GM21515 (cell line): ENCODE data around the gene EEIG1.

Source experiments
- ATAC-seq: cut with Tn5 transposase; IDR thresholded peaks from one replicate; pipeline ENCODE4 v1.9.1; 2021; ENCODE audit not compliant: unreplicated experiment

Gene EEIG1

DNA sequence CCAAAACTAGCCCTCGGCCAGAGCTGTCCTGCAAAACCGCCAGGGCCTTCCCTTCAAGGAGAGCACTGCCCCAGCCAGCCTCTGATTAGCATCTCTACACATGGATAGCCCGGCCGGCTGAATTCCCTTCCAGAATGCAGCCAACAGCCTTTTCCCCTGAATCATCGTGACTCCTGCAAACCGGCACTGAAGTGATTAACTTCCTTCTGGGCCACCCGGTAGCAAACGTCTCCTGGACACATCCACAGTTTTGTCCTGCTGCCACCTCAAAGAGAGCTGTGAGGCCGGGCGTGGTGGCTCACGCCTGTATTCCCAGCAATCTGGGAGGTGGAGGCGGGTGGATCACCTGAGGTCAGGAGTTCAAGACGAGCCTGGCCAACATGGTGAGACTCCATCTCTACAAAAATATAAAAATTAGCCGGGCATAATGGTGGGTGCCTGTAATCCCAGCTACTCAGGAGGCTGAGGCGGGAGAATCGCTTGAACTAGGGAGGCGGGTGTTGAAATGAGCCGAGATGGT, 21.1 kb upstream of the EEIG1 start:
- ATAC-seq, result no peak

DNA sequence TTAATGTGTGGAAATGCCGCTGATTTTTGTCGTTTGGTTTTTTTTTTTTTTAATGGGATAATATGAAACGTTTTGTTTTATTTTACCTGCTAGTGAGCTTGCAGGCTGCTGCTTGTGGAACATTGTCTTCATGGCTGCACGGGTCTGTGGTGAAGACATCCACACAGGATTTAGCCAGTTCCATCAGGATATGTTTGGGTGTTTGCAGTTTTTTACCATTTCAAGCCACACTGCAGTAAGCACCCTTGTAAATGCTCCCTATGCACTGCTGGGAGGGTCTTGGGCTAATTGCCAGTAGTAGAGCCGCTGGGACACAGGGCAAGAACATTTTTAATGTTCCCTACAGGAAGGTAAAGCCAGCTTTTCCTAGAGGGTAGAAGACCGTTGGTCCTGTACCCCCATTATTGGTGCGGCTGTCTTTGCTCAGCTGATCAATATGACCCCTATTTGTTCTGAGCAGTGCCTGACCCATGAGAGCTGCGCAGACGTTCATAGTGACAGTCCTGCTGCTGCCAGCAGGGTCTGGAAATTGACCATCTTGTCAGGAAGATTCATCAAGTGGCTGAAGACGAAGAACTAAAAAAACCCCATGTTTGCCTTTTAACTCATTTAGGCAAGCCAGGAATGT, 20.5 kb upstream of the EEIG1 start:
- no peak for ATAC-seq

GRCh38 chr9:127999461-127999860, 18.7 kb upstream of the EEIG1 start:
- ATAC-seq, result no peak

DNA sequence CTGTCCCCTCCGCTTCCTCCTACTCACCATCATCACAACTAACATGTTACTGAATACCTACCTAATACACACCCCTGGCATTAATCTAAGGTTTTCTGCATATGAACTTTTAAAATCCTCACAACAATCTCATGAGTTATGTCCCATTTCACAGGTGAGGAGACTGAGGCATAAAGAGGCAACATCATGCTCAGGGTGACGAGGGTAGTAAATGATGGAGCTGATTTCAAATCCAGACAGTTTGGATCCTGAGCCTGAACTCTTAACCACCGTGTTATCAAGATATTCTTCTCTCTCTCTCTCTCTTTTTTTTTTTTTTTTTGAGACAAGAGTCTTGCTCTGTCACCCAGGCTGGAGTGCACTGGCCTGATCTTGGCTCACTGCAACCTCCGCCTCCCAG, 12.9 kb upstream of the EEIG1 start:
- no peak for ATAC-seq

GRCh38 chr9:127991757-127992274, 11.0 kb upstream of the EEIG1 start:
- ATAC-seq, result no peak

DNA sequence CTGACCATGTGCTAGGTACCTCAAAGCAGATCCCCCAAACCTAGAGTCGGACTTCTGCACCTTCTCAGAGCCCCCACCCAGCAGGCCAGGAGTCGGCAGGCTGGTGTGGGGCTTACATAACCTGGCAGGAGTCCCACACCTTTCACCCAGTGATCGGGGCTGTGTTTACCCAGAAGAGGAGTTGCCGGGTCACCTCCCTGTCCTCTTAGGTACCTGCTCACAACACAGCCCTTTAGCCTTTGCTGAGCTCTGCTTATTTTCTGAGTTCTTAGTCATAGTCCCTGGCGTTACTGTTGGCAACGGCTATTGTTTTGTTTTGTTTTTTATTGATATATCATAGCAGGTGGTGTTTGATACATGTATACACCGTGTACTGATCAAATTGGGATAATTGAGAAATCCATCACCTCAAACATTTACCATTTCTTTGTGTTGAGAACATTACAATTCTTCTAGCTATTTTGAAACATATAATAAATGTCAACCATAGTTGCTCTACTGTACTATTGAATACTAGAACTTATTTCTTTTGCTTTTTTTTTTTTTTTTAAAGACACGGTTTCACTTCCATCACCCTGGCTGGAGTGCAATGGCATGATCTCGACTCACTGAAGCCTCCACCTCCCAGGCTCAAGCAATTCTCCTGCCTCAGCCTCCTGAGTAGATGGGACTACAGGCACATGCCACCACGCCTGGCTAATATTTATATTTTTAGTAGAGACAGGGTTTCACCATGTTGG, 10.4 kb upstream of the EEIG1 start:
- ATAC-seq, result no peak

DNA sequence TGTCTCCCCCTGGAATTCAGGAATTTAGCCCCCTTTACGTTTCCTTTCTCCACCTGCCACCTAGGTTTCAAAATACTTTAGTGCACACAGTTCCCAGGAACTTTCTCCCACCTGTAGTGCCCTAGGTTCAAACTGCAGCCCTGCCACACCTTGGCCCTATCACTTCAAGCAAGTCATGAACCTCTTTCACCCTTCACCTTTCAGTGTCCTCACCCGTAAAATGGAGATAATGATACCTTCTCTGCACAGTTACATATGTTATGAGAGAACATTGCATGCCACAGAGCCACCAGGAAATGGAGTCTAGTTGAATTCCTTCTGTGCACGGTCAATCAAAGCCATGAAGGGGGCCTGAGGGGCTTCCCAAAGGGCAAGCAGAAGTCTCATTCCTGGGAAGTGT, 9.8 kb upstream of the EEIG1 start:
- no peak for ATAC-seq

DNA sequence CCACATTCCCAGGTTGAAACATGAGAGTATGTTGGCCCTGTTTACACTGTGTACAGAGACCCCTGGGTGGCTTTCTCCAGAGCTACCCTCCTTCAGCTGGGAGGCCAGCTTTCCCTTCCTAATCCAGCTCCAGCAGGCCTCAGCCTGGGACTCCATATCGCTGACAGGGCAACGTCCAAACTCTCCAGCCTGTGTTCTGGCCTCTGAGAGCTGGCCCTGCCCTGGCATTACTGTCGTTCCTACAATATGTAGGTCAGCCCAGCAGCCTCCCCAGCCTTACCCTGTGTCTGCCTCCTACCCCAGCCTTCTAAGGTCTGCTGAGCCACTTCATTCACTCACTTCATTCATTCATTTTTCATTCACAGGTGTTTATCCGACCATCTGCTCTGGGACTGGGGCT, 8.3 kb upstream of the EEIG1 start:
- no peak for ATAC-seq

- no peak for ATAC-seq
These were observed 6.4 kb upstream of the EEIG1 start for GRCh38 chr9:127987103-127987614.

GRCh38 chr9:127985011-127985410, 4.2 kb upstream of the EEIG1 start:
- no peak for ATAC-seq

- ATAC-seq, result peak; percentile 35
These were observed 3.1 kb upstream of the EEIG1 start for GRCh38 chr9:127983847-127984289.

DNA sequence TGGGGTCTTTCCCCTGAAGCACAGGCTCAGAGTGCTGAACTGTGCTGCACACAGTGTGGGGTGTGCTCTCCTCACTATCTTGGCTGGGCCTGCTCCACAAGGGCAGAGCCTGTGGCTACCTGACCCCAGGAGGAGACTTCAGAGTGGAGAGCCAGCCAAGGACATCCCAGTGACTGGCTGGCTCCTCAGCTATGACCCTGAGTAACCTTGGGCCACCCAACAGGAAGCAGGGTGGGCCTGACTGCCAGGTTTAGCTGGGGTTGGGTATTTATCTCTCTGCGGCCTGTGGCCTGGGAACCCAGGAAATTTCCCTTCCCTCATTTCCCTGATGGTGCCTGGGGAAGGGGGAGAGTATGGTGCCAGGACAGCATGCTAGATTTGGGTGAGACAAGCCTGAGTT, 2.1 kb upstream of the EEIG1 start:
- ATAC-seq, result no peak

DNA sequence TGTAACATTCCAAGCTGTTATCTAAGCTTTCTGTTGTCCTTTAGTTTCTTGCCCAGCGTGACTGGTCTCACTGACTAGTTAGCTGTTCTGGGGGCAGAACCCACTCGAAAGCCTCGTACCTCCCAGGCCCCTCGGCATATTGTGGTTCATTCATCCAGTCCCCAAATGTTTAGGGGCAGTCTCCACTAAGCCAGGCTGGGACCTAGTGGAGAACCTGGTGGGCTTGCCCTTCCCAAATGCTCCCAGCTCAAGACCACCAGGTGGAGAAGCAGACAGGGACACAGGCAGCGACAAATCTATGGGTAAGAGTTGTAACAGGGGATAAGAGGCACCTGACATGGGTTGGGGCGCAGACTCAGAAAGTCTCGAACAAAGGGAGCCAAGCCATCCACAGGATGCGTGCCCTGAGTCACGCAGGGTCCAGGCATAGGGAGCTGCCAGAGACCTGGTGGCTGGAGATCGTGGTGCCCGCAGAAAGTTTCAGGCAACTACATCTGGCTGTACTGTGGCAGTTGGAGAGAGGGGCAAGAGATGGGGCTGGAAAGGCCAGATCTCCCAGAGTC, 851 bp upstream of the EEIG1 start:
- ATAC-seq, result no peak

- ATAC-seq, result peak; percentile 36
These were observed 606 bp downstream of the EEIG1 start for GRCh38 chr9:127980060-127980705.

DNA sequence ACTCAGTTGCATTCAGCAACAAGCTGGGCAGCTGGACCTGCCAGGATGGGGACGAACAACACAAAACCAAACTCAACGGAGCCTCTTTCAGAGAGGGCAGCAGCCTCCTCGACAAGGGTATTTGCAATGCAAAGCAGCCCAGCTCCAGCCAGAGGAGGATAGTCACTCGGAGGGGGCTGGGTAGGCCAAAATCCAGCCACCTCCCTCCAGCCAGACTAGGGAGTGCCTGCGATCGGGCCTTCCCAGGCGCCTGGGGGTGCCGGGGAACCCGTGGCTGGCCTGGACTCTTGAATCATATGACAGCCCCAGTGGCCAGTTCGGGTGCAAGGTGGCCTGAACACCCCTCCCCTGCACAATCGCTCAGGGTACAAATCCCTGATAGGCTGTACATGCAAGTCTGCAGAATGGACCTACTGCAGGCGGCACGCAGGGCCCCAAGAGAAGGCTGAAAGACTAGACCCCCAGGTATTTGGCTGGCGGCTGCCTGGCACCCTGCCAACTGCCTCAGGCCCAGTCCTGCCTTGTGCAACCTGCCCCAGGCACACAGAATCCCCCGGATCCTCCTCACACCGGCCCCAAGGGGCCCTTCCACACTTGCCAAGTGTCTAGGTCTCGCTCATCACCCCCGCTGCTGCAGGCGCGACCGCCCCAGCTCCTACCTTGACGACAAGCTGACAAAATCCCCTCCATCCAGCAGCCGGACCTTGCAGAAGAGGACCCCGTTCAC, 1.3 kb downstream of the EEIG1 start:
- ATAC-seq, result no peak

DNA sequence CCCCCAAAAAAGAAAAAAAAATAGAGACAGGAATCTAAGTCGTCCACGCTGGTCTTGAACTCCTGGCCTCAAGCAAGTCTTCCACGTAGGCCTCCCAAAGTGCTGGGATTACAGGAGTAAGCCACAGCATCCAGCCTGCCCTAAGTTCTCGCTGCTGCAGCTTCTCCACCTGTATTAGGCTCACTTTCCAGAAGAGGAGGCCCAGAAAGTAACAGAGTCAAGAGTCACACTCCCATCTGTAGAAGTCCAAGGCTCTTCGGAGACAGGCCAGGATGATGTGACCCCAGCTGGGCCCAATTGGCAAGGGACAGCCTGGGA, 1.8 kb downstream of the EEIG1 start:
- no peak for ATAC-seq

DNA sequence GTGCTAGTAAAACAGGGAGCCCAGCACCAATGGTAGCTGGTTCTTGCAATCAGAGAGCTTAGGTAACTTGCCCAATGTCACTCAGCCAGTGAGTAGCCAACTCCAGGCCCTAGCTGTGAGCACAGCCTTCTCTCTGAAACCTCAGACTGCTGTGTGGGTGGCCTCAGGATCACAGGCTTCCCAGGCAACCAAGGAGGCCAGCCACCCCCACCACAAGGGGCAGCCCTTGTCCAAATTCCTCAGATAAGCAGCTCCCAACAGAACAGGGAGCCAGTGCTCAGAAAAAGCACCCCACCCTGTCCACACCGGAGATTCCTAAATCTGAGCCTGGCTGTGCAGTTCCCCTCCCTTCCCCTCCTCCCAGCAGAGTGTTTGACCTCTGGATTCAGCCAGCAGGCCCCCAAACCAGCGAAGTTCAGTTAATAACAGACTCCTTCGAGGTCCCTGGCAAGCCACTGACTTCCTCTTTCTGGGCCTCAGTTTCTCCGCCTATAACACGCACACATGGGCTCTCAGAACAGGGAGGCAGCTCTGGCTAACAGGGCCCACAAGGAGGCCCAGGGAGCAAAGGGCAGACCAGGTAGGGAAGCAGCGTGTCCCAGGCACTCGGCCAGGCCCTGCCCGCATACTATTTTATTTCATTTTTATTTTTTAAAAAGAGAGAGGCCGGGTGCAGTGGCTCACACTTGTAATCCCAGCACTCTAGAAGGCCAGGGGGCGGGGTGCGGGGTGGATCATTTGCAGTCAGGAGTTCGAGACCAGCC, 2.7 kb downstream of the EEIG1 start:
- no peak for ATAC-seq

- ATAC-seq, result no peak
These were observed 3.5 kb downstream of the EEIG1 start for GRCh38 chr9:127977009-127977883.

DNA sequence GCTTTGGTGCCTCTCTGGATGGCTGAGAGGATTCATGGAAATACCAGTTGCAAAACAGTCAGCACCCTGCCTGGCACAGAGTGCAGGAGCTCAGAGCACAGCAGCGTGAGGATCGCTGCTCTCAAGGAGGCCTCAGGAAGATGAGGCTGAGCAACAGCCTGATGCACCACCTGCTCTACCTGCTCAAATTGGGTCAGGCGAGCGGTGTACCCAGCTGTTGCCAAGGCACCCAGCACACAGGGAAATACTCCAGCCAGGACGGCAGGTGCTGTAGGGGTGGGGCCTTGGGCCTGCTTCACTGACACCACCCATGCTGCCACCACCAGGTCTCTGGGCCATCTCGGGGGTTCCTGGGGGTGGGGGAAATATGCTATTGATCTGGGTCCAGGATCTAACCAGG, 4.3 kb downstream of the EEIG1 start:
- no peak for ATAC-seq
